AG04449 (cell line): ENCODE data around the gene SCMH1.

ENCODE experiments used
- CTCF ChIA-PET: fragments of 350-600 bp; formaldehyde crosslinking; extraction: SDS; loops from one replicate; lab custom pipeline; 2021; ENCODE audit warnings: antibody characterized with exemption; lab: Yijun Ruan, JAX
- POLR2A ChIA-PET: fragments of 400-600, 350-600 bp; formaldehyde crosslinking; extraction: SDS; loops from one replicate; lab custom pipeline; 2020; ENCODE audit warnings: antibody characterized with exemption, inconsistent platforms; lab: Yijun Ruan, JAX
- DNase-seq: peaks from one replicate; pipeline ENCODE4 v3.0.0-alpha.2; 2010; ENCODE audit warnings: low read depth, low spot score
- H3K4me3 ChIP-seq: 2 replicates; pipeline ENCODE4 v1.5.1; 2011; ENCODE audit warnings: low read depth, mild to moderate bottlenecking, control low read depth, low read length
- CTCF ChIP-seq: IDR thresholded peaks from one replicate; pipeline ENCODE4 v1.5.1; 2011; ENCODE audit warnings: mild to moderate bottlenecking, moderate library complexity, low read length, control low read depth, inconsistent platforms; ENCODE audit not compliant: insufficient read depth; ENCODE audit errors: missing control alignments

The SCMH1 gene

GRCh38 chr1:41048540-41048939 lies 193.6 kb downstream of the SCMH1 start:
- DNase-seq = no peak
- no peak for TF ChIP-seq CTCF
- POLR2A ChIA-PET = no interaction called here
- no peak overlapping the region for H3K4me3 ChIP-seq
- CTCF ChIA-PET = no interaction called here

GRCh38 chr1:41046347-41046775 lies 195.7 kb downstream of the SCMH1 start:
- CTCF ChIA-PET = no interaction called here
- no peak for DNase-seq
- POLR2A ChIA-PET = no interaction called here
- H3K4me3 ChIP-seq = no peak overlapping the region
- TF ChIP-seq CTCF = no peak

GRCh38 chr1:41045740-41046139 lies 196.4 kb downstream of the SCMH1 start:
- H3K4me3 ChIP-seq = no peak overlapping the region
- DNase-seq = peak; percentile 26
- ChIA-PET POLR2A (no interaction called here), CTCF (no interaction called here)
- no peak for TF ChIP-seq CTCF

GRCh38 chr1:41044187-41044586 lies 197.9 kb downstream of the SCMH1 start:
- H3K4me3 ChIP-seq = no peak overlapping the region
- no peak for DNase-seq
- ChIA-PET CTCF (interaction anchor here (1.0 kb wide), 1 partner anchor 79 kb away, joined by 3 read pairs; no protein-coding TSS in a partner anchor), POLR2A (no interaction called here)
- no peak for TF ChIP-seq CTCF

- TF ChIP-seq CTCF = no peak
- ChIA-PET CTCF (interaction anchor here (1.2 kb wide), 1 partner anchor 93 kb away, joined by 3 read pairs; no protein-coding TSS in a partner anchor), POLR2A (no interaction called here)
- no peak for DNase-seq
- H3K4me3 ChIP-seq = no peak overlapping the region
These were observed 200.4 kb downstream of the SCMH1 start for GRCh38 chr1:41041614-41042270.

GRCh38 chr1:41038110-41038509 lies 204.0 kb downstream of the SCMH1 start:
- TF ChIP-seq CTCF = no peak
- ChIA-PET CTCF (interaction anchor here (0.7 to 1.9 kb wide), 4 partner anchors 12 to 85 kb away, joined by 3 to 10 read pairs (median 5); no protein-coding TSS in a partner anchor), POLR2A (no interaction called here)
- no peak for DNase-seq
- no peak overlapping the region for H3K4me3 ChIP-seq
